Ureter (tissue), 1 donor: Measurements from ENCODE around the gene FBXO24. TPM values are rescaled to one million over a fixed set of nuclear protein-coding genes. Genes with fewer than 3 reads are reported as not detected.
A peak's percentile ranks its signal among the peaks of the same experiment; 100 is the strongest.
"Not testable (repeated sequence)": the region's sequence is repeated elsewhere in the genome, so short reads cannot be mapped to it uniquely, and the experiment has no call there.

Experiments
- DNase-seq: peaks from one replicate; pipeline ENCODE4 v3.0.0-alpha.2; 2020; ENCODE audit warnings: low spot score
- total RNA-seq: library from RNA; stranded (reverse); gene quantifications from one replicate; pipeline ENCODE4 v1.2.4, GENCODE V29; 2023
- donor health status: DM: yes; HTN: yes; CAD: no.

Gene FBXO24
- total RNA-seq, 1 donor from 2014 or later = 0.29 TPM

DNA sequence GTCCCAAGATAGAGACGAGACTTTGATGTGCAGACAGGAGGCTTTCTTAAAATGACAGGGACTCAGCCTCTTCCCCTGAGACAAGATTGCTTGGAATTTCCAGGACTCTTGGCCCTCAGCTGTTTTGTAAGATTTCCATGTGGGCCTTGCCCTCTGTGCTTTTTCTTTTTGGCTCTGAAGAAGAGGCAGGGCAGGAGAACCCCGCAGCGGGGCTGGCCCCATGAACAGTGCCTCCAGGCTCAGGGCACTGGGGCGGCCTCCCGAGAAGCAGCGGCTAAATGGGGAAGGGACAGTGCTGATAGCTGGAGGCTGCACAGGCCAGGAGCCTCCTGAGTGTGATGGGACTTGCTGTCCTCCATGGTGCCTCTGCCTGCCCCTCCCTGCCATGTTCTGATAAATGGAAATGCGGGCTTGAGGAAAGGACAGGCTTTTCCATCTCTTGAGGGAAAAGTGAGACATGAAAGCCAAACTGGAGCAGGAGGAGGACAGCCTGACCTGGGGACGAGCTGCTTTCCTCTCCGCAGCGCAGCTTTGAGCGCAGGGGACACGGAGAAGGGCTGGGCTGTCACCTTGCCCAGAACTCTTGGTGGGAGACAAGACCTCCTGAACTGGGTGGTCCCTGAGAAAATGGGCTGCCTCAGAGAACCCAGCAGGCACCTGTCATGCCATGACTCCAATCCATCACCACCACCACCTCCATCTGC, 24.5 kb upstream of the FBXO24 start:
- no peak for DNase-seq

DNA sequence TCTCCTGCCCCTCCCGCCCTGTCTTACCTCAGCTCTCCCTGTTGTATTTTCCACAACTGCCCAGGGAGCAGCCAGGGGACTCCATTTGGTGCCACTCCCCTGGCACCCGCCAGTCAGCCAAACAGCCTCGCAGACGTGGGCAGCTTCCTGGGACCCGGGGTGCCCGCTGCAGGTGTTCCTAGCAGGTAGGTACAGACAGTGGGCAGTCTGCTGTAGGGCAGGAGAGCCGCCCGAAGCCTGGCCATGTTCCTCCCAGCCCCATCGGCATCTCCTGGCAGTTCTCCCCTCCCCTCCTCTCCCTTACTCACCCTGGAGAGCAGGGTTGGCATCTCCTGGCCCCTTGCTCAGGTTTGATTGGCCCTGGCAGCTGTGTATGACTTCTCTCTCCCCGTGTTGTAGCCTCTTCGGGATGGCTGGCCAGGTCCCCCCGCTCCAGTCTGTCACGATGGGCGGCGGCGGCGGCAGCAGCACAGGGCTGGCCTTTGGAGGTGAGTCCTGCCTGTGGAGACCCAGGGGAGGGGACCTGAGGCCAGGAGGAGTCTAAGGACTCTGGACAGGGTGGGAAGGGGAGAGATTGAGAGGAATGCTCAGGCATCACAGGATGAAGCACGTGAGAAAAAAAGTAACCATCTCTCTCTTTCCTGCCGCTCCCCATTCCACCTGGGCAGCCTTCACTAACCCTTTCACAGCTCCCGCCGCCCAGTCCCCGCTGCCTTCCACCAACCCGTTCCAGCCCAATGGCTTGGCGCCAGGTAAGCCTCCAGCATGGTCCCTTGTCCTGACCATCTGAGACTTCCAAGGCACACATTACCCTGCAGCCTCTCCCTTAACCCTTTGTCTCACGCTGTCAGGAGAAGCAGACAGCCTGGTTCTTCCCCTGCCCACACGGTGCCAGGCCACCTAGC, 23.7 kb upstream of the FBXO24 start:
- DNase-seq = no peak

DNA sequence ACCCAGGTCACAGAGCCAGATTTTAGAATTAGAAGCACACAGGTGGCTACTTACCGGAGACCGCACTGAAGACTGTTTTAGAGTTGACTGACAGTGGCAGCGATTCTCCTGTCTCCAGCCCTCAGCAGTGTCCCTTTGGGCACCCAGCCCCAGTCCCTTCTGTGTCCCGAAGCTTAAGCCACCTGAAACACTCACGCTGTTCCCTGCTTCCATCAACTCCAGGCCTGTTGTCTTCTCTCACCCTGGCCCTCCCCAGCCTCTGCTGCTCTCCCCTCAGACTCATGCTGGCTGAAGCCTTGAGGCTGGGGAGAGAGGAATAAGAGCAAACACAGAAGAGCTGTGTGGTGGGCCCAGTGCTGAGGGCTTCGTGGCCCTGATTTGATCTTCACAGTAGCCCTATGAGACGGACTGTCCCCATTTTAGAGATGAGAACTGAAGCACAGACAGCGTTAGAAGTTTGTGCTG, 23.0 kb upstream of the FBXO24 start:
- no peak for DNase-seq

DNA sequence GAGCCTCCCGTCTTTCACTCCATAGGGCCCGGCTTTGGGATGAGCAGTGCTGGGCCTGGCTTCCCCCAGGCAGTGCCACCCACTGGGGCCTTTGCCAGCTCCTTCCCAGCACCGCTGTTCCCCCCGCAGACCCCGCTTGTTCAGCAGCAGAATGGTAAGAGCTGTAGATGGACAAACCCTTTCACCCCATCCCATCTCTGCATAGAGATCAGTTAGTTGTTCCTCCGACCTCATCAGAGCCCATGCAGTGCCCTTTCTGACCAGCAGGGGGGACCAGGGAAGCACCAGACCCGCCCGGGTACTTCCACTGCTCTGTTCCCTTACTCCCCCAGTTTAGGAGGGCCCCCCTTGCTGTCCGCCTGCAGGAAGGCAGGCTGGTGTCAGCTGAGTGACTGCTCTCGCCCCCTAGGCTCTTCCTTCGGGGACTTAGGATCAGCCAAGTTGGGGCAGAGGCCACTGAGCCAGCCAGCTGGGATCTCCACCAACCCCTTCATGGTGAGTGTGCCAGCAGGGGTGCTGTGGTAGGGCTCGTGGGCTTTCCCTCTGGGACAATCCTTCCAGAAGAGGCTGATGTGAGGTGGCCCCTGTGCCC, 22.2 kb upstream of the FBXO24 start:
- peak; percentile 87 for DNase-seq

DNA sequence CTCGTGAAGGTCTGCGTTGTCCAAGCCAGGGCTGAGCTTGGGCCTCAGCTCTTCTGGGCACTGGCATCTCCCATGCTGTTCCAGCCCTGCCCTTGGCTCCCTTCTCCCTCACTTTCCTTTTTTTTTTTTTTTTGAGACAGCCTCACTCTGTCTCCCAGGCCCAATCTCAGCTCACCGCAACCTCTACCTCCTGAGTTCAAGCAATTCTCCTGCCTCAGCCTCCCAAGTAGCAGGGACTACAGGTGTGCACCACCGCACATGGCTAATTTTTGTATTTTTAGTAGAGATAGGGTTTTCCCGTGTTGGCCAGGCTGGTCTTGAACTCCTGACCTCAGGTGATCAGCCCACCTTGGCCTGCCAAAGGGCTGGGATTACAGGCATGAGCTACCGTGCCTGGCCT, 21.7 kb upstream of the FBXO24 start:
- not testable (repeated sequence) for DNase-seq

DNA sequence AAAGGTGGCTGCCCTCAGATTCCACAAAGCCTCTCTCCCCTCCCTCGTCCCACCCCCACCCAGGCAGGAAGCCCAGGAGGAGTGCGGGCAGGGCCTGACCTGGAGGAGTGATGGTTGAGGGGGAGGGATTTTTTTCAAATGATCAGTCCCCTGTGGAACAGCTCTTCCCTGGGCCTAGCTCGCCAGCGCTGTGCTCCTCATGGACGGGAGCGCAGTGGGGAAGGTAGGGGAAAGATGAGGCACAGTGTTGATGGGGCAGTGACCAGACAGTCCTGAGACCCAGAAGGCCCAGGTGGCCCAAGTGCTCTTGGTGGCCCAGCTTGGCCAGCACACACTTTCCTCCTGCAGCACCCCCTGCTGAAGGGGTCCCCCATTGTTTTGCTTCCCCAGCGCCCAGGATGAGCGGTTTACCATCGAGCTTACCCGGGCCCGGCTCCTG, 21.0 kb upstream of the FBXO24 start:
- no peak for DNase-seq

DNA sequence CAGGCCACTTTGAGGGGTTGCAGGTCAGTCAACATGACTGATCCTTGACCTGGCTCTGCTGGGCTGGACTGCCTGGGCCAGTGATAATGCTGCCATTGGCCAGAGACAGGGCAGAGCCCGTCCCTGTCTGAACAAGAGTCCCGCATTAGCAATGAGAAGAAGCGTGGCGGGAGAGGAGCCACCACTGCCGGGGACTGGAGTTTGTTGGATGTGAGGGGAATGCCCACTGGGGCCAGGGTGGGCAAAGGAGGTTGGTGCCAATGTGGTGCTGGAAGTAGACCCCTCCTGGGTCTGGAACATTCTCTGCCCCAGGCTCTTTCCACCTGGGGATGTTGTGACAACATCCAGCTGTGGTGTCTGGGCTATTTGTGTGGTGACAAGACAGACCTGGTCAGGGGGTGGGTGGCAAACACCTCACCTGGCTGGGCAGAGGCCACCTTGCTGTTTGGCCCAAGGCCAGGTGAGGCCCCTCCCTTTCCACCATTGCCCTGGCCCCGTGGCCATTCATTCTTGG, 20.1 kb upstream of the FBXO24 start:
- no peak for DNase-seq

DNA sequence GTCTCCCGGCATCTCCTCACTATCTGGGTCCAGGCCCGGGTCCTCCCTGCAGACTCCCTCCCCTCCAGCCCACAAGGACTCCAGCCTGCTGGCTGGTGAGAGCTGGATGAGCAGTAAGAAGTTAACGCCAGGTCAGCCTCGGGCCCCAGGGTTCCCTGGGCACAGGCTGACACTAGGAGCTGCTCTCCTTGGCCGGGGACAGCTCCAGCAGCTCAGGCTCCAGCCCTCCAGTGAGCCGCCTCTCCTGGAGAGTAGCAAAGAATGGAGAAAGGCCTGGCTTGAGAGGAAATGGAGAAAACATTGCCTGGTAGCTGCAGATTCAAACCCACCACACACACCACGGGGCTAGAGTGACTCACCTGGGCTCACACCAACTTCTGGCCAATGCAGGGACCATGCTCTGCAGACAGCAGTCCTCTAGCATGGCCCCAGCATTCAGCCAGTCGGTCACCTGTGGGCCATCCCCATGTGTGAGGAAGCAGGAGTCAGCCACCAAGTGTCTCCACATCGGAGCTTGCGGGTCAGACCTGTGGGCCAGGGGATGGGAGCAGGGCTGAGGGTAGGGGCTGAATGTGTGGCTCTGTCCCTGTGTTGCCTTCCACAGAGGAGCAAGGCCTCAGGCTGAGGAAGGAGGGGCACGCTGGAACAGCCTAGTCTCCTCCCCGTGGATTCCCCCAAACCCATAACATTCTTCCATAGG, 18.9 kb upstream of the FBXO24 start:
- no peak for DNase-seq

DNA sequence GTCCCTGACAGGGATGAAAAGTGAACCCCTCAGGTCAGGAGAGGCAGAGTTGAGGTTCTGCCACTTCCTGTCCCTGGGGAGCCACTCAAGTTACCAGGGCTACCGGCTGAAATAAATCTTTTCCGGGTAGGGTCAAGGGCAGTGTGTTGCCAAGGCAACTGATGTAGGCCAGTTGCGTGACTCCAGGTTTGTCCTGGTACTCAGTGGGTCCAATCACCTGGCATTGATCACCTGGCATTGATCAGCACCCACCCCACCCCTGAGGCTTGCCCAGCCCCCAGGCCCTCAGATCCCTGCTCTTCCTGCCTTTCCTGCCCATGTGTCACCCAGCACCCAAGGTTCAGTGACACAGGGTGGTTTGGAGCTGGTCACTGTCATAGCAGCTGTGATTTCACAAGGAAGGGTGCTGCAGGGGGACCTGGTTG, 18.4 kb upstream of the FBXO24 start:
- no peak for DNase-seq

DNA sequence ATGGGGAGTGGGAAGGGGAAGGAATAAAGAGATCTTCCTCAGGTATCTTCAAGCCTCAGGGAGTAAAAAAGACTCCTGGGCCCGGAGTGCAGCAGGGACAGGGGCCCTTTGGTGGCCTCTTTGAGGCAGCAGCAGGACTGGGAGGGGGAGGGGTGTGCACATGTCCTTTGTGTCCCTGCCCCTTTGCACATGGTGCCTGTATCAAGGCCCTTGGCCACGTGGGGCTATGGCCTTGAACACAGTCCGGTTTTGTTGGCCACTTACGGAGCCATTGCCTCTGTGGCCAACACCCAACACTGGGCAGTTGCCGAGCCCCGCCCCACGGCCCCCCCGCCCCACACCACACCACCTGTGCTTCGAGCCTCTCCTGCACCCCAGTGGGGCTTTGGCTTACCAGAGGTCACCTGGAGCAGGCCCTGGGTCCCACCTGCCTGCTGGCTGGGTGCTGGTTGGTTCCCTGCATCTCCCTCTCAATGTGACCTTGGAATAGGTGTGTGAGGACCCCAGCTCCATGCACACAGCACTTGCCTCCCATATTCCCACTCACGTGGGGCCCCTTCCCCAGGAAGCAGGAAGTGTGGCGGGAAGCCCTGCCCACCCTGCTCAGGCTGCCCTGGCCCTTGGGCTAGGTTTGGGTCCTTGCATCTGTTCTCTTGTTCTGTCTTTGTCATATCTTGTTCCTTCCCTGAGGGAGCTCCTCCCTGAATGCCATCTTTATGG, 17.8 kb upstream of the FBXO24 start:
- DNase-seq = no peak

DNA sequence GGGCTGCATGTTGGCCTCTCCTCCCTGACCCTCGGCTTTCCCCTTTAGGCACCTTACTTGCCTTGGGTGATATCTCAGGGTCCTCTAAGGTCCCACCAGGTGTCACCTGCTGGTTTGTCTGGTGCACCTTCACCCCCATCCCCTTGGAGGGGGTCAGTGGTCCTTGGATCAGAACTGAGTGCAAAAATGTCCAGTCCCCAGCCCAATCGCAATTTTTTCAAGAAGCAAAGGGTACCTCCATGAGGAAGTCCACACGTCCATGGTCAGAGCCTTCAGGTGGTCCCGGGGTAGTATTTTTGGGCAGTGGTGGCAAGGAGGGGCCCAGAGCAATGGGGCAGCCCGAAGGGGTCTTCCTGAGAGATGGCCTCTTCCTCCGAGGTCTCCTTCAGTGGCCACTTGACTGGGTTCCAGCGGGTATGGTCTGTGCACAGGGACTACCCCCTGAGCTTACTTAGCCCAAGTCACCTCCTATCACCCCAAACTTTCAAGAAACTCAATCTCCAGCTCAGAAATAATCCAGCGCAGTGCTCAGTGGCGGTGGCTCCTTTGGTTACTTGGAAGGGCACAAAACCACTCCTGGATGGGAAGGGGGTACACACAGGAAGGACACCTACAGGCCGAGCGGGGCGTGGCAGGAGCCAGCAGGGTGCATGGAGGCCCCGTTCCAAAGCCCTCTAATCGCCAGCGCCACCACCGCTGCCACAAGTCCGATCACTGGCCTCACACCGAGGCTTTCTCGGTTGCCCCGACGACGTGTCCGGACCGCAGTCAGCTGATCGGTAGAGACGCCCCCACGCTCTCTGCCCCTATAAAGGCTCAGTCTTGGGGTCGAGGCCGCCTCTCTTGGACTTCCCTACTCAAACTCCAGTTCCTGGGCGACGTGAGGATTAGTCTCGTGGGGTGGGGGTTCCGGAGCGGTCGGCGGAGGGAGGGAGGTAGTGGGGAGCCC, 17.0 kb upstream of the FBXO24 start:
- no peak for DNase-seq

DNA sequence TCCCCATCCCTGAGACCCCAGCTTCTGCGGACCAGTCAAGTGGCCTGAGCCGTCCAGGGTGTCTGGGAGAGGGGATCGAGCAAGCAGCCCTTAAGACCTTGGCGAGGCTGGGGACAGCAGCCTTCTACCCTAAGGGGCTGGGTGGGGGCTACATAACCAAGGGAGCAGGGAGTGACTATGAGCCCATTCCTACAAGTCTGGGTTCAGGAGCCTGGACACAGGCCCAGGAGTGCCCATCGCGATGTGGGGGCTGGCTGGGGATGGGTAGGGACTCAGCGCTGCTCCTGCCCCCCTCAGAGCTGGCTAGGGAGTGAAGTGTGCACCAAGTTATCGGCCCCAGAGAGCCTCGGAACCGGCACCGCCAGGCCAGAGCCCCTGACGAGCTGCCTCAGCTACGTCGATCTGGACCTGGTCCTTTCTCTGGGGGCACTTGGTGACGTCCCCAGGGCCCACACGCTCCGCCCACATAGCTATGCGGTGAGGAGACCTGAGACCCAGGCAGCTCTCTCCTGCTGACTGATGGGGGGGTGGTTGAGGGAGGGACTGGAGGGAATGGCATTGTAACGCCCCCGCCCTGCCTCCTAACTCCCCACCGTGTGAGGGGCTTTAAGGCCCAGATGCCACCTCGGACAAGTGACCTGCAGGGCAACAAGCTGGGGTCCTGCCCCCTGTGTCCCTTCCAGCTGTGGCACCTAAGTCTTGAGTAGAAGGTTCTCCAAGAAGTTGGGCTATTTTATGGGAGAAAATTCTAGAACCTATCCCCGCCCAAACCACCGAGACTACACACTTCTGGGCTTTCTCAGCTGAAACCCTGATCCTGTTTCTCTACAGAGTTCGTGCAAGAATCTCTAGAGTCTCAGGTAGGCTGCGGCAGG, 14.9 kb upstream of the FBXO24 start:
- no peak for DNase-seq

DNA sequence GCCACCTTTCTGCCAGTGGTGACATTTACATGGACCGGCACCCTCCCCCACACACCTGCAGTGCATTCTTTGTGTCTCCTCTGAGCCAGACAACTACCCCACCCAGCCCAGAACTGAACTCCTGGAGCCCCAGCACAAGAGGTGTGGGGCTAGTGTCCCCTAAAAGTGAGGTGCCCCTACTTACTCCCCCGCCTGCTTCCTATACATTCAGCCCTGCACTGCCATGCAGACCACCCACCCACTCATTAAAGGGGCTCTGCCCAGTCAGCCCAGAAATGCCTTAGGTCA, 14.4 kb upstream of the FBXO24 start:
- no peak for DNase-seq

DNA sequence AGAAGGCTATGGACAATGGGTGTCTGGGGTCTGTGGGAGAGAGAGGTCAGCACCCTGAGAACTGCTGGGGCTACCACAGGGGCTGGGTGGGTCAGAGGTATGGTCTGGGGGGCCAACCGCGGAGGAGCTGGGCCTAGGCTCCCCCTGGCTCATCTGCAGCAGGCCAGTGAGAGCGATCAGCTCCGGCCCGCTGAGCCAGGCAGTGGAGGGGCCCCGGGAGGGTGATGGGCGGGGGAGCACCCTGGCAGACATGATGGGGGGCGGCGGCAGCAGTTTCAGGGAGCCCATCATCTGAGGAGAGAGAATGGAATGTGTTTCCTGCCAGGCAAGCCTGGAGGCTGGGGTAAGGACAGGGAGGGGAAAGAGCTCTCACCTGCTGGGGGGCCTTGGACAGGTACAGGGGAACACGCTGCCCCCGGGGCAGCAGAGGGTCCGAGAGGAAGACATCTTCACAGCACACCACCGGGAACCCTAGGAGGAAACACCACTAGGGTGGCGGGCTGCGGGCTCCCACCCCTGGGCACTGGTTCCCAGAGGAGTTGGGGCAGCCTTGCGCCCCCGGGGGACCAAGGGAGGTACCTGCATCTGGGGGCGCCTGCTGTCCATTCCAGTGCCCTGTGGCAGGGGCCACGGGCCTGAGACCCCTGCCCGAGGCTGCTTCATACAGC, 13.7 kb upstream of the FBXO24 start:
- no peak for DNase-seq

DNA sequence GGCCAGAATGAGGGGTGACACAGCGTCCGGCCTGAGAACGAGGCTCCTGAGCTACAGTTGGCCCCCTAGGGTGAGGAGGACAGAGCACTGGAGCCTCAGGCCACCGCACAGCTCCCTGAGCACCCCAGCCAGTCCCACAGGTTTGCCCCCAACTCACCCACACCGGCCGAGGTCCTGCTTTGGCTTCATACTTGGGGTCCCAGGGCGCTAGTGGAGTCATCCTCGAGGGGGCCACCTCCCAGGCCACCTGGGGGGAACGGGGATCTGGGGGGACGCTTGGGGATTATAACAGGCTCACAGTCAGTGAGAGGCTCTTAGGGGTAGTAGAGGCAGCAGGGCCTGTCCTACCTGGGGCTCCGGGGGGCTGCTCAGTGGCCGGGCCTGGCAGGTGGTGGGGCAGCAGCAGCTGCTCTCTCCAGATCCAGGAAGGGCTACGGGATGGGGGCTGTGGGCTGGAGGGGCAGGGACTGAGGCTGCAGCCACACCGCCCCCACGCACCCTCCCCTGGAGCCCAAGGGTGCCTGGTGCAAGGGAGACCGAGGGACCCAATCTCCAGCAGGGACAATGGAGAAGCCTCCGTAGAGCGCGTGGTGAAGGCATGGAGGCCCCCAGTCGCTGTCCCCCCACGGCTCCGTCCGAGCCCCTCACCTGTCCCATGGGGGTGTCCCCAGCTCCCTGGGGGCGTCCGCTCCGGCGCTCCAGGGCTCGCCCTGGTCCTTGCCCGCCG, 13.0 kb upstream of the FBXO24 start:
- no peak for DNase-seq

DNA sequence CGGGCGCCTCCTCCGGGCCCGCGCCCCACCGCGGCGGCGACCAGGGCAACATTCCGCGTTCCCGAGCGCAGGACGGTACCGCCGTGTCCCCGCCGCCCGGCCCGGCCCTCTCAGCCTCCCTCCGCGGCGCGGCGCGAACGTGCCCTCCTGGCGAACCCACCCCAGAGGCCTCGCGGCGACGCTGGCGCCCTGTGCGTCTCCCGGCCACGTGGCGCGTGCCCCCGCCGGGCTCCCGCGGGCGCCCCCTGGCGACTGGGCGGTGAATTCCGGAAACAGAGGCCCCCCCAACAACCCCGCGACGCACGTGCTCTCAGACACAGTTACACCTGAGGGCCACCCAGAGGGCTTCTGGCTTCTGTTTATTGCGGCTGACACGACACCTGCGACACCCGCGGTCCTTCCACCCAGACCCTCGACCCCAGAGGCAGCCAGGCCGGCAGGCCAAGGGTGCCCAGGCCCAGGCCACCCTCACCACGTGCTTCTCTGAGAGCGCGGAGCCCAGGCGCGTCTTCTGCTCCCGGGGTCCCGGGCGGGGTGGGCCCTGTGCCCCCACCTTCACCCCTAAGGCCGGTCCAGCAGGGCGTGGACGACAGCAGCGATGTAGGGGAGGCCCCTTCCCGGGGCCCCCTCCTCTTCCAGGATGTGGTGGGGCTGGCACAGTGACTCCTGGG, 12.3 kb upstream of the FBXO24 start, which contains the start of gene SAP25:
SAP25 (minus strand) TSS at position 210 of the 671 bp plus-strand sequence; CDS start at position 52, 158 bp downstream.
- no peak for DNase-seq
